ENCODE measurements around the gene TNFRSF25.
"Not testable (repeated sequence)": the region's sequence is repeated elsewhere in the genome, so short reads cannot be mapped to it uniquely, and the experiment has no call there.

TNFRSF25 gene

GRCh38 chr1:6437012-6437700 lies 28.8 kb downstream of the TNFRSF25 start:
- in situ Hi-C loops (cut with HindIII; ENCODE audit: low sequenced_read_pairs); H3K4me3 ChIP-seq (ENCODE audit: low read depth, low read length); DNase-seq (ENCODE audit: low read depth, low spot score): not testable (repeated sequence)
- peak; percentile 32 for TF ChIP-seq CTCF (IDR thresholded peaks at IDR 0.05; ENCODE audit: low read depth, low read length)

DNA sequence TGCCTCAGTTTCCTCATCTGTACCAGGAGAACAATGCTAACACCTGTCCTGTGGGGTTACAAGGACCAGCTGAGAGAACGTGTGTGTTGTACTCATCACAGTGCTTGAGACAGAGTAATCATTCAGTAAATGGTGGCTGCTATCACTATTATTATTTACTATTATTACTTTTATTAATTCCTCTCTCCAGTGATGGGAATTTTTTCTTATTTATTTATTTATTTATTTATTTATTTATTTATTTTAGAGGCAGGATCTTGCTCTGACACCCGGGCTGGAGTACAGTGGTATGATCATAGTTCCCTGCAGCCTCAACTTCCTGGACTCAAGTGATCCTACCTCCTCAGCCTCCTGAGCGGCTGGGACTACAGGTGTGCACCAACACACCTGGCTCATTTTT lies 29.7 kb downstream of the TNFRSF25 start:
- in situ Hi-C loops (cut with HindIII; ENCODE audit: low sequenced_read_pairs); DNase-seq (ENCODE audit: low read depth, low spot score): not testable (repeated sequence)

DNA sequence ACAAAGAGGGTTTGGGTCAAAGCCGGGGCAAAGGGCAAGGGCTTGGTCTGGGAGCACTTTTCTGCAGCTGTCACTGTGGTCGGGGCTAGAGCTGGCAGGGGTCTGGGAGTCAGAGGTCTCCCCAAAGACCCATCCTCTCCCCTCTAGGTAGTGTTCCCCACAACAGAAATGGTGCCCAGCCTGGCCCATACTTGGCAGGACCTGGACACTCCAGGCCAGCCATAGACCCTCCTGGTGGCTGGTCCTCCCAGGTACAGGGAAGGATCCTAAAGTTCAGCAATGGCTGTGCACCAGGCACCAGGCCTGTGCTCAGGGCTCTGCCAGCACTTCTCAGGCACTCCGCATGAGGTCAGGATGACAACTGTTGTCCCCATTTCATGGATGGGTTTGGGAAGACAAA lies 30.4 kb downstream of the TNFRSF25 start:
- DNase-seq (ENCODE audit: low read depth, low spot score) = no peak
- in situ Hi-C loops (cut with HindIII; ENCODE audit: low sequenced_read_pairs) = no loop called here
- no peak for TF ChIP-seq CTCF (IDR thresholded peaks at IDR 0.05; ENCODE audit: low read depth, low read length)

More for the DNA sequence above, 29.7 kb downstream of the TNFRSF25 start:
- H3K4me3 ChIP-seq (ENCODE audit: low read depth, low read length) = not testable (repeated sequence)

GRCh38 chr1:6435129-6435528 lies 30.8 kb downstream of the TNFRSF25 start:
- no peak for DNase-seq (ENCODE audit: low read depth, low spot score)
- no peak overlapping the region for H3K4me3 ChIP-seq (ENCODE audit: low read depth, low read length)
- in situ Hi-C loops (cut with HindIII; ENCODE audit: low sequenced_read_pairs) = no loop called here
- TF ChIP-seq CTCF (IDR thresholded peaks at IDR 0.05; ENCODE audit: low read depth, low read length) = no peak

More for the DNA sequence above, 30.4 kb downstream of the TNFRSF25 start:
- no peak overlapping the region for H3K4me3 ChIP-seq (ENCODE audit: low read depth, low read length)

DNA sequence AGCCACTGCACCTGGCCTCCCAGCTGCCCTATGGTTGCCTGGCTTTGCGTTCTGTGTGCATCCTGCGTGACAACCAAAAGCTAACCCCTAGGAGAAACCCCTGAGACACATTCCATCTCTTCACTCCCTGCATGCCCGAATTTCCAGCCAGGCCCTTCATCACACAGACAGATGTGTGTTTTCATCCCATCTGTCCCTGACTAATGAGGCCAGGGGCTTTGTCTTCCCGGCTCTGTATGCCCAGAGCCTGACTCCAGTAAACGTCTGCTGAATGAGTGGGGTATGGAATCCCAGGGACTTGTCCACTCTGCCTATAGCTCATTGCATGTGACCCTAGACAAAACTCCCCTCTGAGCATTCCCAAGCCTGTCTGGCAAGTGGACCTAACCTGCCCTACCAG lies 31.8 kb downstream of the TNFRSF25 start:
- H3K4me3 ChIP-seq (ENCODE audit: low read depth, low read length) = no peak overlapping the region
- in situ Hi-C loops (cut with HindIII; ENCODE audit: low sequenced_read_pairs) = no loop called here
- DNase-seq (ENCODE audit: low read depth, low spot score) = no peak
- no peak for TF ChIP-seq CTCF (IDR thresholded peaks at IDR 0.05; ENCODE audit: low read depth, low read length)

DNA sequence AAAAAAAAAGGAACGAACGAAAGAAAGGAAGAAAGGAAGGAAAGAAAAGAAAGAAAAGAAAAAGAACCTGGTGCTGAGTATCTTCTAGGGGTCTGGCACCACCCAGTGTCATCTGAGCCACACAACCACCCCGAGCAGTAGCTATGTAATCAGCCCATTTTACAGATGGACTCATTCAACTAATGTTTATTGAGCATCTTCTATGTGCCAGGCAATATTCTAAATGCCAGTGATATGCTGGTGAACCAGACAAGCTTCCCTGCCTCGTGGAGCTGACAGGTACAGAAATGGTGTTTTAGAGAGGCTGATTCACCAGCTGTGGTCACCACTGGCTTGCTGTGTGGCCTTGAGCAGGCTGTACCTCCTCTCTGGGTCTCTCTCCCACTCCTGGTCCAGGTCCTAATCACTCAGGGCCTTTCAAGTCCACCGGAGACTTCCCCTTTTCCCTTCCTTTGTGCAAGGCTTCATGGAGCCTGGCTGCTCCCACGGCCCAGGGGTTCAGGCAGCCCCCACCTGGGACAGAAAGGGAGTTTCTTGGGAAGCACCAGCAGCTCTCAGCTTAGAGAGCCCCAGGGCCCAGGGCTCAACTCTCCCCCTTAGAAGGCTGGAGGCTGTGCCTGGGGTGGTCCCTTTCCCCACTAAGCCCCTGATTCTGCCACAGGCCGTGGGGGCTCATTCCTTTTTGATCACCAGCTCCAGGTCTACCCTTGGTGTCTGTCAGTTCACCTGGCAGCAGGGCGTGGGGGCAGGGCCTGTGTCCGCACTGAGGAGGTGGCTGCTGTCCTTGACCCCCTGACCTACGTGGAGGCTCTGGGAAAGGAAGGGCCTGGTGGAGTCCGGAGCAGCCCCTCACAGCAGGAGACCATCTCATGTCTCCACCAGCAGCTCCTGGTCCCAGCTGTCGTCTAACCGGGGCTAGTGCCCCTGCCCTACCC lies 34.1 kb downstream of the TNFRSF25 start:
- H3K4me3 ChIP-seq (ENCODE audit: low read depth, low read length); DNase-seq (ENCODE audit: low read depth, low spot score); in situ Hi-C loops (cut with HindIII; ENCODE audit: low sequenced_read_pairs): not testable (repeated sequence)

GRCh38 chr1:6429660-6430411 lies 36.1 kb downstream of the TNFRSF25 start:
- in situ Hi-C loops (cut with HindIII; ENCODE audit: low sequenced_read_pairs); DNase-seq (ENCODE audit: low read depth, low spot score); H3K4me3 ChIP-seq (ENCODE audit: low read depth, low read length): not testable (repeated sequence)

GRCh38 chr1:6428453-6428852 lies 37.5 kb downstream of the TNFRSF25 start:
- H3K4me3 ChIP-seq (ENCODE audit: low read depth, low read length); in situ Hi-C loops (cut with HindIII; ENCODE audit: low sequenced_read_pairs); DNase-seq (ENCODE audit: low read depth, low spot score): not testable (repeated sequence)

Measured in astrocyte of the spinal cord (primary cell).